ENCODE data around the gene TARS2.

The TARS2 gene

GRCh38 chr1:150548632-150549495, 61.6 kb downstream of the TARS2 start, which contains the start of gene ADAMTSL4:
TSS of gene ADAMTSL4 (plus strand) at chr1:150549408. CDS start at chr1:150552289, 2,881 bp downstream.
- peaks cover 5% of the 10 kb centered on the region for H3K4me1 ChIP-seq (ENCODE audit: control insufficient read depth, insufficient read depth, low read length, poor library complexity, severe bottlenecking)
- peak within 1 kb of the TSS; percentile 51 for H3K4me3 ChIP-seq (ENCODE audit: insufficient read depth, low read depth, low read length, poor library complexity, severe bottlenecking)
- peaks cover 10% of the 10 kb centered on the region for H3K27me3 ChIP-seq (replicated peaks; ENCODE audit: control insufficient read depth, insufficient read depth, low read length, poor library complexity, severe bottlenecking)
- no peak for DNase-seq
- no peak within 1 kb of the TSS for H3K27ac ChIP-seq (ENCODE audit: insufficient read depth, low read length, poor library complexity, severe bottlenecking)
- no peaks in the 10 kb centered on the region for H3K9me3 ChIP-seq (ENCODE audit: control insufficient read depth, low read length)
- no peaks in the 10 kb centered on the region for H3K36me3 ChIP-seq (ENCODE audit: control insufficient read depth, insufficient read depth, low read length)

GRCh38 chr1:150549496-150550221, 62.4 kb downstream of the TARS2 start:
- Histone ChIP-seq H3K4me1 (ENCODE audit: control insufficient read depth, insufficient read depth, low read length, poor library complexity, severe bottlenecking) (peaks cover 5% of the 10 kb centered on the region), H3K27ac (ENCODE audit: insufficient read depth, low read length, poor library complexity, severe bottlenecking) (no peak overlapping the region), H3K36me3 (ENCODE audit: control insufficient read depth, insufficient read depth, low read length) (no peaks in the 10 kb centered on the region)

GRCh38 chr1:150550222-150551050, 63.2 kb downstream of the TARS2 start:
- H3K4me3 ChIP-seq (ENCODE audit: insufficient read depth, low read depth, low read length, poor library complexity, severe bottlenecking), result no peak overlapping the region
- H3K9me3 ChIP-seq (ENCODE audit: control insufficient read depth, low read length), result no peaks in the 10 kb centered on the region
- no peak for DNase-seq
- H3K27me3 ChIP-seq (replicated peaks; ENCODE audit: control insufficient read depth, insufficient read depth, low read length, poor library complexity, severe bottlenecking), result peaks cover 9% of the 10 kb centered on the region
- H3K4me1 ChIP-seq (ENCODE audit: control insufficient read depth, insufficient read depth, low read length, poor library complexity, severe bottlenecking), result peaks cover 5% of the 10 kb centered on the region
- H3K36me3 ChIP-seq (ENCODE audit: control insufficient read depth, insufficient read depth, low read length), result no peaks in the 10 kb centered on the region
- H3K27ac ChIP-seq (ENCODE audit: insufficient read depth, low read length, poor library complexity, severe bottlenecking), result no peak overlapping the region

More at GRCh38 chr1:150549496-150550221, 62.4 kb downstream of the TARS2 start:
- H3K4me3 ChIP-seq (ENCODE audit: insufficient read depth, low read depth, low read length, poor library complexity, severe bottlenecking), result peak overlapping the region; percentile 48
- no peaks in the 10 kb centered on the region for H3K9me3 ChIP-seq (ENCODE audit: control insufficient read depth, low read length)
- peaks cover 10% of the 10 kb centered on the region for H3K27me3 ChIP-seq (replicated peaks; ENCODE audit: control insufficient read depth, insufficient read depth, low read length, poor library complexity, severe bottlenecking)
- no peak for DNase-seq

- no peaks in the 10 kb centered on the region for H3K9me3 ChIP-seq (ENCODE audit: control insufficient read depth, low read length)
- H3K27me3 ChIP-seq (replicated peaks; ENCODE audit: control insufficient read depth, insufficient read depth, low read length, poor library complexity, severe bottlenecking), result peaks cover 4% of the 10 kb centered on the region
- H3K4me3 ChIP-seq (ENCODE audit: insufficient read depth, low read depth, low read length, poor library complexity, severe bottlenecking), result no peak overlapping the region
- H3K27ac ChIP-seq (ENCODE audit: insufficient read depth, low read length, poor library complexity, severe bottlenecking), result no peak overlapping the region
- DNase-seq, result no peak
- peaks cover 5% of the 10 kb centered on the region for H3K4me1 ChIP-seq (ENCODE audit: control insufficient read depth, insufficient read depth, low read length, poor library complexity, severe bottlenecking)
- H3K36me3 ChIP-seq (ENCODE audit: control insufficient read depth, insufficient read depth, low read length), result no peaks in the 10 kb centered on the region
Measured at GRCh38 chr1:150551051-150551783, 64.0 kb downstream of the TARS2 start.

- H3K4me3 ChIP-seq (ENCODE audit: insufficient read depth, low read depth, low read length, poor library complexity, severe bottlenecking), result no peak overlapping the region
- H3K9me3 ChIP-seq (ENCODE audit: control insufficient read depth, low read length), result no peaks in the 10 kb centered on the region
- no peak for DNase-seq
- no peaks in the 10 kb centered on the region for H3K36me3 ChIP-seq (ENCODE audit: control insufficient read depth, insufficient read depth, low read length)
- no peak overlapping the region for H3K27ac ChIP-seq (ENCODE audit: insufficient read depth, low read length, poor library complexity, severe bottlenecking)
- H3K27me3 ChIP-seq (replicated peaks; ENCODE audit: control insufficient read depth, insufficient read depth, low read length, poor library complexity, severe bottlenecking), result peaks cover 4% of the 10 kb centered on the region
- peaks cover 5% of the 10 kb centered on the region for H3K4me1 ChIP-seq (ENCODE audit: control insufficient read depth, insufficient read depth, low read length, poor library complexity, severe bottlenecking)
Measured at GRCh38 chr1:150551784-150552127, 64.5 kb downstream of the TARS2 start.

- no peak for DNase-seq
- Histone ChIP-seq H3K4me3 (ENCODE audit: insufficient read depth, low read depth, low read length, poor library complexity, severe bottlenecking) (no peak overlapping the region), H3K27ac (ENCODE audit: insufficient read depth, low read length, poor library complexity, severe bottlenecking) (no peak overlapping the region), H3K27me3 (replicated peaks; ENCODE audit: control insufficient read depth, insufficient read depth, low read length, poor library complexity, severe bottlenecking) (peaks cover 4% of the 10 kb centered on the region), H3K36me3 (ENCODE audit: control insufficient read depth, insufficient read depth, low read length) (no peaks in the 10 kb centered on the region), H3K4me1 (ENCODE audit: control insufficient read depth, insufficient read depth, low read length, poor library complexity, severe bottlenecking) (peaks cover 5% of the 10 kb centered on the region), H3K9me3 (ENCODE audit: control insufficient read depth, low read length) (no peaks in the 10 kb centered on the region)
Measured at GRCh38 chr1:150552128-150552910, 65.1 kb downstream of the TARS2 start.

- H3K4me3 ChIP-seq (ENCODE audit: insufficient read depth, low read depth, low read length, poor library complexity, severe bottlenecking), result no peak overlapping the region
- H3K36me3 ChIP-seq (ENCODE audit: control insufficient read depth, insufficient read depth, low read length), result no peaks in the 10 kb centered on the region
- DNase-seq, result no peak
- peaks cover 4% of the 10 kb centered on the region for H3K27me3 ChIP-seq (replicated peaks; ENCODE audit: control insufficient read depth, insufficient read depth, low read length, poor library complexity, severe bottlenecking)
- H3K27ac ChIP-seq (ENCODE audit: insufficient read depth, low read length, poor library complexity, severe bottlenecking), result no peak overlapping the region
- peaks cover 5% of the 10 kb centered on the region for H3K4me1 ChIP-seq (ENCODE audit: control insufficient read depth, insufficient read depth, low read length, poor library complexity, severe bottlenecking)
- no peaks in the 10 kb centered on the region for H3K9me3 ChIP-seq (ENCODE audit: control insufficient read depth, low read length)
Measured at GRCh38 chr1:150552911-150553289, 65.7 kb downstream of the TARS2 start.

GRCh38 chr1:150553392-150554085, 66.3 kb downstream of the TARS2 start:
- Histone ChIP-seq H3K27me3 (replicated peaks; ENCODE audit: control insufficient read depth, insufficient read depth, low read length, poor library complexity, severe bottlenecking) (peaks cover 4% of the 10 kb centered on the region), H3K9me3 (ENCODE audit: control insufficient read depth, low read length) (no peaks in the 10 kb centered on the region), H3K4me1 (ENCODE audit: control insufficient read depth, insufficient read depth, low read length, poor library complexity, severe bottlenecking) (peaks cover 4% of the 10 kb centered on the region), H3K36me3 (ENCODE audit: control insufficient read depth, insufficient read depth, low read length) (no peaks in the 10 kb centered on the region), H3K27ac (ENCODE audit: insufficient read depth, low read length, poor library complexity, severe bottlenecking) (no peak overlapping the region), H3K4me3 (ENCODE audit: insufficient read depth, low read depth, low read length, poor library complexity, severe bottlenecking) (no peak overlapping the region)
- no peak for DNase-seq
